GM18520 (cell line): ENCODE data around the gene ELL2.
A peak's percentile ranks its signal among the peaks of the same experiment; 100 is the strongest.
"Not testable (repeated sequence)": the region's sequence is repeated elsewhere in the genome, so short reads cannot be mapped to it uniquely, and the experiment has no call there.

Experiments
- ATAC-seq: cut with Tn5 transposase; IDR thresholded peaks from one replicate; pipeline ENCODE4 v1.9.1; 2021; ENCODE audit not compliant: unreplicated experiment

ELL2 gene

GRCh38 chr5:95862671-95863382, 98.8 kb downstream of the ELL2 start:
- ATAC-seq, result no peak

- no peak for ATAC-seq
These were observed 99.6 kb downstream of the ELL2 start for GRCh38 chr5:95861864-95862561.

DNA sequence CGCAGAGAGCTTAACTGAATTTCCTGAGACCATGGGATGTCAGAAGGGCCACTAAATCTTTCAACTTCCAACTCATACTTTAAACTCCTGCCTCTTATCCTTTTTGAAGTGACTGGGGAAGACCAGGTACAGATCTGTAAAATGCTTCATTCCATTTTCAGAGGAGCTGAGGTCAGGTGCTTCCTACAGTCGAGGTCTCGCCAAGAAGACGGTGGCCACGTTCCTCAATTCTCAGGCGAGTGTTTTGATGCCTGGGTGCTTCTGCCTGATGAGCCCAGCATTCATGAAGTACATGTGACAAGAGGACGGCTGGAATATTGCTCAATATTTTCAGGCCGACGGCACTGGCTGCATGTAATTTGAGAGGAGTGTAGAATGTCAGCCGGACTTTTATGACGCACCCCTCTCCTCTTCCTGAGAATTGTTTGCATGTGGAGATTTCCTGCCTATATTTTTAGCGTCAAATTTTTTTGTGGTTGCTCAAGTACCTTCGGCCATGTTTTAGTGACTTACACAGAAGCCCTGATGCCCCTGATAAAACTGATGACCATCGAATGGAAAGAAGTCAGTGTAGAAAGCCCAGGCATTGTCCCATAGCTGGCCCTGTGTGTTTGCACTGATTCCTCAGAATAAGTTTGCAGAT, 100.3 kb downstream of the ELL2 start:
- no peak for ATAC-seq

DNA sequence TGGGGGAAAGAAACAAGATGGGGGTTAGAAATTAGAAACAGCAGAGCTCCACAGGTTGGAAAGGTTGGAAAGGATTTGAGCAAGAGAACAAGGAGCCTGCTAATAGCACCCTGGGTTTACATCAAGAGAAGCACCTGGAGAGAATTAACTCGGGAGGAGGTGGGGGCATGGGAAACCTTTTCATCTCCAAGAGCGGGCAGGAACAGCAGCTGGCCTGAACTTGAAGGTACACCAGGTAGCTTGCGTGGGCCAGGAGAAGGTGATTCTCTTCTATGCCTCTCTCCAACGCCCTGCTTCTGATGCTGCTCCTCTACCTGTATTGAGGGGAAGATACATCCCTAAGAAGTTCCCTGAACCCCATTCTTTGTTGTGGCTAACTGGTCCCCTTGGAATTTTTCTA, 102.0 kb downstream of the ELL2 start:
- no peak for ATAC-seq

GRCh38 chr5:95858661-95859595, 102.7 kb downstream of the ELL2 start:
- peak; percentile 81 for ATAC-seq

DNA sequence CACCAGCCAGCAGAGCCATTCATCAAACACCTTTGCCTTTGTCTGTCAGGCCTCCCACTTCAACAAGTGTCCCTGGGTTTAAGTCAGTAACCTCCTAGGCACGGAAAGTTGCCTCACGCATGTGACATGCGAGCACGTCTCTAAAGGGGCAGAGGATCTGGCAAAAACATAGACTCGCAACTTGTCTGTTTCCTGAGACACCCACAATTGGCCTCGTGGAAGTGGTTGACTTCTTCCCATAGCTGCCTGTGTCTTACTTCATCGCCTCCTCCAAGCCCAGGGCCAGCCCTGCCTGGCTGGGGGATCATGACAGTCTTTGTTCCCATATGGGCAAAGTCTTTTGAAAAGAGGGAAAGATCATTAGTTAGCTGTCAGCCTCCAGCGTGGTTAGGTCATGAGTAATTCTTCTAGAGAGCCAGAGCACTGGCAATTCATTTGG, 103.6 kb downstream of the ELL2 start:
- no peak for ATAC-seq

DNA sequence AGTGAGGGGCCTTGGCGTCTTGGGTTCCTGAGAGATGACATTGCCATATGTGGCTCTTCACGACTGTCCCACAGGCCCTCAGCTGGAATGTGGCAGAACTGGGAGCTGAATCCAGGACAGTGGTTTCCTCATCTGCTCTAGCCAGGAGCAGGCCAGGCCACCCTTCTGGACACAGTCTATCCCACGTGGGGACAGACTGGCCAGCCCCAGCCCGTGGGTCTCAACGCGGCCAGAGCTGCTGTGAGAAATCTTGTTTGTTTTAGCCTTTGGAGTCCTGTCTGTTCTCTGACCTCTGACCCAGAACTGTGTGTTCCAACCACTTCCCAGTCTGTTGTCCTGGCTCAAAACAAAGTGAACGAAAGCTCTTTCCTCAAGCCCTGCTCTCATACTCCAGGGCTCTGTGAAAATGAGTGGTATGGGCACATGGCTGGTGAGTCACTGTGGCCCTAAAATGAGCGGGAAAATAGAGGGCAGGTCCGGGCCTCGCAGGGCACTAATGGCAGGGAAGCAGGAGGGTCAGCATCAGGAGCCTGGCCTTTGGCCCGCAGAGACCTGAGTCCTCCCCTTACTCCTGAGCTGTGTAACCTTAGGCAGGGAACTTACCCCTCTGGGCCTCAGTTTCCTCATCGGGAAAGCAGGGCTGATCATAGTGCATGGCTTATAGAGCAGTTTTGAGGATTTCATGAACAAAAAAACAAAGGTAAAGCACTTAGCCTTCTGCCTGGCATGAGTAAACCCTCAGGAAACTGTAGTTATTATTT, 104.3 kb downstream of the ELL2 start:
- ATAC-seq, result no peak

DNA sequence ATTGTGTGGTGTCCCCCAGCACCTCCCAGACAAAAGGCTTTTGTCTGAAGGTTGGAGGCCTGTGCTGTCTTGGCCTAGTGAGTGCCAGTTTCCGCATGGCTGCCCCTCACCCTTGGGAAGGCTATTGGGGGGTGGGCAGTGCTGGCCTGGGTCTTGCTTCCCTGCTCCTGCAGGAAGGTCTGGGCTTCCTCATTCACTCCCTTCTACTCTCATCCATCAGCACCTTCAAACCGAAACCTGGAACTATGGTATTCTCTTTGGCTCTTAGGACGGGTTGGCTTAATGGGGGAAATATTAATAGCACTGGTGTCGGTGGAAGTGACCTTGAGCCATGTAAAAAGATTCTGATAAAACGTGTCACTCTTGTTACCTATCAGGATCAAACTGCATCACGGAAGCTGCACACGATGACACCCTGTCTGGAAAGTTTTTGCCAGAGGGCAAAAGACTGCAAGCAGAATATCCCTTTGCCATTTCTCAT, 105.1 kb downstream of the ELL2 start:
- no peak for ATAC-seq

DNA sequence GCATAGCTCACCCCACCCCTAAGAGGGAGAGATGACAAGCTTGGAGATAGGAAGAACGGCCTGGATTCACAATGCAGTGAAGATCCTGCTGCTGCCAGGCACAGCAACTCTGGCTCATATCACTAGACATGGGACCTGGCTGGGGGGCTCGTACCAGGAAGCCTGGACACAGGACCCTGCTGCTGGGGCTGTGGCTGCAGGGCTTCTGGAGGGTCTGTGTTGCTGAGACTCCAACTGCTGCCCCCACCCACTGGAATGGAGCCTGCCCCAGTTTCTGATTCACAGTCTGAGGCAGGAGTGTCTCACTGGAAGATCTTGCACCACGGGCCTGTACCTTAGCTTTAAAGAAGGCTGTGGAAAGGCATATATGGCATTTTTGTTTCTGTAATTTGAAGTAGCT, 108.2 kb downstream of the ELL2 start:
- ATAC-seq, result no peak

DNA sequence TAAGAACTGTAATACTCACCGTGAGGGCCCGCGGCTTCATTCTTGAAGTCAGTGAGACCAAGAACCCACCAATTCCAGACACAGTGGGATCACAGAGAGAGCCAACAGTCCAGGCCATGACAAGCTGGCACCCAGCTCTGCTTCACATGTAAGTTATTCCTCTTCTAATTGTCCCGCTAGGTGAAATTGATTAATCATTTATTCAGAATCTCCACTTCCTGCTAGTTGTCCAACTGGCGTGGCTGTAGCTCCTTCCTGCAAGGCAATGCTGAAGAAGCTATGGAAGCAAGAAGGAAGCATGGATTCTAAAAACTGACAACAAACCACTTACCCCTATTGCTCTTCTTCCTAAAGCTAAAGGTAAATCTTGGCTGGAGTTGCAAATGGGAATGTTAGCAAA, 109.1 kb downstream of the ELL2 start:
- ATAC-seq, result no peak

- ATAC-seq, result not testable (repeated sequence)
These were observed 110.5 kb downstream of the ELL2 start for GRCh38 chr5:95851141-95851540.

DNA sequence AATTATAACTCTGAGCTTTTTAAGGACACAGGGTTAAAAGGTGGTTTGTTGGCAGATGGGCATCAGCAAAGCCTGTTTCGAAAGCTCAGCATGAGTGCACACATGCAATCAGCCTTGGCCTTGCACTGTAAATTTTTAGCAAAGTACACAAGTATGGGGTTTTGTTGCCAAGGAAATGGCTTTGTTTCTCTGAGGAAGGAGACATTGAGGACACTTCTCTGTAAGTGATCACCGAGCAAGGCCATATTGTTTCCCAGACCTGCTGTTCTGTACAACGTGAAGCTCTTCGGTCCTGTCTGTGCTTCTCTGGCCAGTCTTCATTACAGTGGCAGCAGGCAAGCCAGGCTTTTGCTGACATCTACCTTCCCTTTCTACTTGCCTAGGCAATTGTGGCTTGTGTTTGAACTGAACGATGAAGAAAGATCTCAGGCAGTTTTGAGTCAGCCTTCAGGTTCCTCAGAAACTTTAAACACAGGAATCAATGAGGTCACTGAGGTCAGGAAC, 111.2 kb downstream of the ELL2 start:
- no peak for ATAC-seq

GRCh38 chr5:95848701-95849100, 113.0 kb downstream of the ELL2 start:
- no peak for ATAC-seq

- ATAC-seq, result no peak
These were observed 114.4 kb downstream of the ELL2 start for GRCh38 chr5:95847261-95847592.

DNA sequence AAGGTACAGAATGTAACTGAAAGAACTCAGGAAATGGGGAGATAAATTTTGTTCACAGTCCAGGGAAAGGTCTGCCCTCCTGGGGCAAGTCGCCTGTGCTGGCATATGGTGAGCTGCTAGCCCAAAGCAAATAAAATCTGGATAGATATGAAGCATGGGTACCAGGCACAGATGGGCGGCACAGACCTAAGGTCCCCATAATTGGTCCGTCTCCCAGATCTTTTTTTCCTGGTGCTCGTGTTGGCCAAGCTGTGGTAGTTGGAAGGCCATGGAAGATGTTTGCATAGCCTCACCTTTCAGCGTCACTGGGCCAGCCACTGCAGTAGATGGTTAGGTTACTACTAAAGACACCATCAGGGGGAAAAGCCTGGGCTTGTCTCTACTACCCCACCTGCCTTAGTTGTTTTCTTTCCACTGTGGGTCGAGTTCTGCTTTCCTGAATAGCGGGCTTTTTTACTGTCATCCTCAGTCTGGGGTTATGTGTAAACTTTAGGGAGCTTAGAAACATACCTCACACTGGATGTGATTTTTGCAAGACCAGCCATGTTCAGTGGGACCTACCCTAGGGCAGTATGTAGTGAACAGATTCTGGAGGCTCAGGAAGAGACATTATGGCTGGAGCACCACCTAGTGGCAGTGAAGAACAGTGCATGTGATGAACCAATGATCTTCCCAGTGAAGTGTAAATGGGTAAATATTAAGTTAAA, 114.9 kb downstream of the ELL2 start:
- peak; percentile 39 for ATAC-seq

GRCh38 chr5:95845391-95845790, 116.3 kb downstream of the ELL2 start:
- ATAC-seq, result no peak

DNA sequence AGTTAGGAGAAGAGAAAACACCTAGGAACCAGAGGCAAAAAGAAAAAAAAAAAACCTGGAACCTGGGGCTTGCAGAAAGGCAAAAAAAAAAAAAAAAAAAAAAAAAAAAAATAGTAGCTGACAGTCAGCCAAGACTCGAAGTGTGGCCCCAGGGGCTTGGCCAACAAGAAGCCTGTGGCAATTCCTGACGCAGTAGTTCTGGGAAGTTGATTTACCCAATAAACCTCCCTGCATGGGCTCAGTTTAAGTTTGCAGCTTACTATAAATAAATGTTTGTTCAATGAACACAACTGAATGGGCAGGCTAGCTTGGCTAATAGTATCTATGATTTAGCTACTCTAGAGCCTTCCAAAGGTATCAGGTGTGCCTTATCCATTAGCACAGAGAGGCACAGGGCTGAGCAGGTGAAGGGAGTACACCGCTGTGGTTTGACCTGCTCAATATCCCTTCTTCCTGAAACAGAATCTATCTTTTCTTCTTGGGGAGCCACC, 117.9 kb downstream of the ELL2 start:
- no peak for ATAC-seq

- peak; percentile 72 for ATAC-seq
These were observed 118.7 kb downstream of the ELL2 start for GRCh38 chr5:95842854-95843544.
